ENCODE data around the gene ANK2.

The ANK2 gene

DNA sequence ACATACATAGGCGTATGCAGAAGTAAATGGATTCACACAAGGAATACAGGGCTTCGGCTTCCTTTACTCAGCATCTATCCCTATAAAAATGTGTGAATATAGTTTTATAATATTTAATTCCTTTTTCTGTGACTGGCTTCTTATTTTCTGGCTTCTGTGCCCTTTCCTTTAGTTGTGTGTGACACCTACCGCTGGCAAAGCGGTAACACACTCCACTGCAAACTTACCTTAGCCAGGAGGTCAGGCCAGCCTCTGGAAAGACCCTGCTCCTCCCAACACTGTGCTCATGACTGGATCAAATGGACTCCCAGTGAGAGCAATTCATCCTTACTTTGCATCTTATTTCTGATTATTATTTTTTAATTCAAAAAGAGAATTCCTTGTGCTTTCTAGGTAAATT lies 244.2 kb downstream of the ANK2 start:
- DNase-seq = no peak

- DNase-seq = no peak
Observed at GRCh38 chr4:113294908-113295307, 245.5 kb downstream of the ANK2 start.

DNA sequence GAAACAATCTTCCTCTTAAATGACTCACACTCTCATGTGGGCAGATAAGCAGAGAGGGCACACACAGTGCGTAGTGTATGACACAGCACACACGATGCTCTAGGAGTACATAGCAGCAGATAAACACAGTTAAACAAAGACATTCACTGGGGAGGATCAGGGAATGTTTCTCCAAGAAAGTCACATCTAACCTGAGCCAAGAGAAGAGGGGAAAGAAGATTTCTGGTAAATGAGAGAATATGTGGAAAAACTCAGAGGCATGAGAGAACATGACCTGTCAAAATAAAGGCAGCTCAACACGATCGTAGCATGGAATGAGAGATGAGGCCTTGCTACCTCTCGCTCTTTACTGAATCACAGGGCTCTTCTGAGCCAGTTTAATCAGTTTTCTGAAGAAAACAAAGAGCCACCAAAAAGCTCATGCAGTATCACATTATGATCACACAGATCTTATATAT lies 251.0 kb downstream of the ANK2 start:
- no peak for DNase-seq

GRCh38 chr4:113302051-113302450 lies 252.6 kb downstream of the ANK2 start:
- no peak for DNase-seq

DNA sequence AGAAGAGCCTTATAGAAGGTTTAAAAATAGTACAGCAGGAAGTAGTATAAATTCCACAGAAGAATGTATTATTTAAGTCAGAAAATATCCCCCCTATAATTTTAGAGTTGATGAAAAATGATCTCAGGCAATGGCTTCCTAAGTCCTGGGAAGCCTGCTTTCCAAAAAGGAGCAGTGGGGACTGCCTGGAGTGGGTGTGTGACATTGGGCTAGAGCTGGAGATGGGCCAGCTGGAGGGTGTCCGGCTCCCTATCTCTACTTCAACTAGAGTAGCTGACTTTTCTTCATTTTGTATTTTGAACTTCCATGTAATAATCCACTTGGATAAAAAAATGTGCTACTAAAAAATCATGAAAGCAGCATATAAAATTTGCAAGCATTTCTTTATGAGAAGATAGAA lies 253.9 kb downstream of the ANK2 start:
- no peak for DNase-seq

- DNase-seq = no peak
Observed at GRCh38 chr4:113311047-113311446, 261.6 kb downstream of the ANK2 start.

GRCh38 chr4:113312529-113312928 lies 263.1 kb downstream of the ANK2 start:
- no peak for DNase-seq

GRCh38 chr4:113314426-113314825 lies 265.0 kb downstream of the ANK2 start:
- no peak for DNase-seq

GRCh38 chr4:113316879-113317278 lies 267.4 kb downstream of the ANK2 start:
- peak; percentile 8 for DNase-seq

- no peak for DNase-seq
Observed at GRCh38 chr4:113317523-113317922, 268.1 kb downstream of the ANK2 start.

GRCh38 chr4:113322736-113323135 lies 273.3 kb downstream of the ANK2 start:
- DNase-seq = no peak

DNA sequence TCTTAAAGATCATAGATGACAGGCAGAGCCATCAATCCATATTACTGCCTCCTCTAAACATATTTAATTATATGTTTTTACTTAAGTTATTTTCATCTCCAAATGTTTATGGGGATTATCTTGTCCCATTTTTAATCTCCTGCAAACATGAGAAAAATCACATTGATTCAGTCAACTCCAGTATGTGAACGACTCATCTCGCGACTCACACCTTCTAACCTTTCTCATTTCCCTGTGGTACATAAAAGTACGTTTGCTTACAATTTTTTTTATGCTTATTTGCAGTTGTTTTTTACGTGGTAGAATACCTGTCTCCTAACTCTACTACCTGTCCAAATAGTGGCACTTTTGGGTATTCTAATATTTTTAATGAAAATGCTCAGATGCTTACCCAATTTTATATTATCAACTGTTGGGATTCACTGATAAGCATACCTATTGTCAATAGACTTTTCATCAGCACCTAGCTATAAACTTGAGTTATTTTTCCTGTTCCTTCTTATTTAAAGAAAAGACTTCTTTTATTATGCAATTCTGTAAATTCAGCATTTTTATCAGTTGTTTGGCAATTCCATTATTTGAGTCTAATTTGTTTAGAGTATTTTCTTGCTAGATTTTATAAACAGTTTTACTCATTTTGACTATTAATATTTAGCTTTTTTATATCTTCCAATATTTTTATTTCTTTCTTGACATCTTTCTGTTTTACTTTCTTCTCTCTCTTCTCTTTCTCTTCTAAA lies 276.6 kb downstream of the ANK2 start:
- DNase-seq = peak; percentile 12

GRCh38 chr4:113327494-113327893 lies 278.0 kb downstream of the ANK2 start:
- no peak for DNase-seq

GRCh38 chr4:113328514-113328913 lies 279.1 kb downstream of the ANK2 start:
- DNase-seq = peak; percentile 6

DNA sequence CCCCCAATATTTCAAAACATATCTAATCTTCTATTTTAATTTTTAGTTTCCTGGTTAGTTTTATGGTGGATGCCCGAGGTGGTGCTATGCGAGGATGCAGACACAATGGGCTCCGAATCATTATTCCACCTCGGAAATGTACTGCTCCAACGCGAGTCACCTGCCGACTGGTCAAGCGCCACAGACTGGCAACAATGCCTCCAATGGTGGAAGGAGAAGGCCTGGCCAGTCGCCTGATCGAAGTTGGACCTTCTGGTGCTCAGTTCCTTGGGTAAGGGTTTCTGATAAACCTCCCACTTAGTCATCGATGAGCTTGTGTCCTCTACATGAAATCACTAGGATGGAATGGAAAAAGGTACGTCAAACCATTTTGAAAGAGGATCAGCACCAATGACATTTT lies 280.7 kb downstream of the ANK2 start:
- DNase-seq = no peak

DNA sequence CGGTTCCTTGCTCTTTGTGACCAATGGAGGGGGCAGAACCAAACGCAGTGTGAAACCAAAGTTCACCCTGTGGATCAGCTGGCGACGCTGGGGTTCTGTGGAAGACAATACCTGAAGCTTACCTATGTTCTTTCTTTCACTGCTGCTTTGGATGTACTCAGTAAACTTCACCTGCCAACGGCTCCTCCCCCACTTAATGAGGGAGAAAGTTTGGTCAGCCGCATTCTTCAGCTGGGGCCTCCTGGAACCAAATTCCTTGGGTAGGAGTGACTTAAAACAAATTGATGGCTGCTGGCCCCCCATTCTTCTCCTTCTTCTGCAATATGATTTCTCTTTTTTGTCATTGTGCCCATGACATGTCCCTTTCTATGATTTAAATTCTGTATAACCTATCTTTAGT lies 282.4 kb downstream of the ANK2 start:
- DNase-seq = no peak

DNA sequence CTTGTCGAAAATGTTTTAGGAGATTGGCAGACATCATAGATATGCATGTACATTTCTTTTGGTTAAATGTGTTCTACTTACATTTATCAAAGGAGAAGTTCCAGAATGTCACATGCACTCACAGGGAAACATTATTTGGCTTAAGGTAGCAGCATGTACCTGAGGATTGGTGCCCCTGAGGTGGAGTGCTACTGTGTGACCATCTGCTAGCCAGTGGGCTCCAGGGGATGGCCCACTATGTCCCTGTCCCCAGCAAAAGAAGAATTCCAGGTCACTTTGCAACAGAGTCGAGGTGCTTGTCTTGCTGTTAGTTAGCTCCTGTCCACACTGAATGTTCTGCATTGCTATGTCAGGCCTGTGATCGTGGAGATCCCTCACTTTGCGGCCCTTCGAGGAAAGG lies 283.2 kb downstream of the ANK2 start:
- DNase-seq = no peak

- DNase-seq = no peak
Observed at GRCh38 chr4:113335746-113336145, 286.3 kb downstream of the ANK2 start.

DNA sequence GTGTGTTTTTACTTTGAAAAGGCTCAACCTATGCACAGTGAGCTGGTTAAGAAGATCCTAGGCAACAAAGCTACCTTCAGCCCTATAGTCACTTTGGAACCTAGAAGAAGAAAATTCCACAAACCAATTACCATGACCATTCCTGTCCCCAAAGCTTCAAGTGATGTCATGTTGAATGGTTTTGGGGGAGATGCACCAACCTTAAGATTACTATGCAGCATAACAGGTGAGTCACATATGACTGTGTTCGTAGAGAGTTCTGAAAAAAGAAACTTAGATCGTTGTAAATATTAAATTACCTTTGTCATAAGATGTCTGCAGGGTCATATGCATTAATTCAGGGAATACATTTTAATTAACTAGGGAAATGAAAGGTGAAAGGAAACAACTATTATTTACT lies 287.1 kb downstream of the ANK2 start:
- DNase-seq = no peak

DNA sequence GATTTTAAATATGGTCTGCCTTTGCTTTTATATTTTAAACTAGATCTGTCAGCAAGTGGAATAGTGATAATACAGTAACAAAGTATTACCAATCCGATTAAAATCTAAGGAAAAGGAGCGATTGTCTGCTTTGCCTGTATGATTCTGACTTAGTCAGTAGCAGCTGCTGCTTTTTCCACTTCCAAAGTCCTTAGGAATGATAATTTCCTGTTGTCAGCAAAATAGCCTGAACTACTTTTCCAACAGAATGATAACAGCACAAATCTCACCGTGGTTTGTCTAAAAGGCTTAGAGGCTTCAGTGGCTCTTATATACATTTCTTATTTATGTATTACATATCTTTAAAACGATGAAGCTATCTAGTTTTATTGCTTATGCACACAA lies 290.0 kb downstream of the ANK2 start:
- no peak for DNase-seq

DNA sequence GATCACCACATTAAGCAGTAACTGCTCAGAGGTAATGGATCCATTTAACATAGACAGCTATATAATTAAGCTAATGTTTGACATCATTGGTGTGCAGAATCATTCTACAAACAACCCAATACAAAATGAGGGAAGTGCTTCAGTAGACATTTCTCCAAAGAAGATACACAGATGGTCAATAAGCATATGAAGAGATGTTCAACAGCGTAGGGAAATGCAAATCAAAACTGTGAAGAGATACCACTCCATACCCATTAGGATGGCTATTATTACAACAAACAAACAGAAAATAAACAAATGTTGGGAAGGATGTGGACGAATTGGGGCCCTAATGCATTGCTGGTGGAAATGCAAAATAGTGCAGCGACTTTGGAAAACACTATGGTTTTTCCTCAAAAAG lies 294.6 kb downstream of the ANK2 start:
- DNase-seq = no peak

DNA sequence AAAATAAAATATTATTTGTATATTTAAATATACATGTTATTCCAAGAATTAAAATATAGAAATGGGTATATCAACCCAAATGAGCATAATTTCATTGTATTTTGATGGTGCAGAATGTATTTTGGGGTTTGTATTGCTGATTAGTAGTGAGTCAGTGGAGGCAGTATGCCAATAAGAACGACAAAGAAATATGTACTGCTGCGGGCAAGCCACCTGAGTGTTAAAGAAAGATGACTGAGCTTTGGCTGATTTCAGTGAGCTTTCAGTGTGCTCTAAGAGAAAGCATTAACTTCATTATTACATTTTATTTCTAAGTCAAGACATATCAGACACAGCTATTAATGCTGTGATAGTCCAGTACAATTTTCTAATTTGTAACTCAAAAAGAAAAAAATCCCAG lies 297.8 kb downstream of the ANK2 start:
- DNase-seq = no peak

DNA sequence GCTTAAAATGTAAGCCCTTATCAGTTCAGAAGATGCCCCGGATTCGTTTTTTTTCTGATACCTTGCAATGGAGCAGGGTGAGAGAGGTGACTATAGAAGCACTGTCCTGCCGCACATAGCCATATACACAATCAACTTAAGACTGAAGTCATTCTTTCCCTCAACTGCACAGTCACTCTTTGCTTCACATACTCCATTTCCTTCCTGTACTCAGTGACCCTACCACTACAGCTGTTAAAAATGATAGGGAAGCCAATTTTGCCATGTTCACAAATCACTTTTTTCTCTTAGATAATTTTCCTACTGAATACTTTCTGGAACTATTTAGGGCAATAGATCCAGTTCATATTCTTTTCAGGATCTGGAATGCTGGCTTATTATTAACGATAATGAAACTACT lies 300.0 kb downstream of the ANK2 start:
- no peak for DNase-seq

DNA sequence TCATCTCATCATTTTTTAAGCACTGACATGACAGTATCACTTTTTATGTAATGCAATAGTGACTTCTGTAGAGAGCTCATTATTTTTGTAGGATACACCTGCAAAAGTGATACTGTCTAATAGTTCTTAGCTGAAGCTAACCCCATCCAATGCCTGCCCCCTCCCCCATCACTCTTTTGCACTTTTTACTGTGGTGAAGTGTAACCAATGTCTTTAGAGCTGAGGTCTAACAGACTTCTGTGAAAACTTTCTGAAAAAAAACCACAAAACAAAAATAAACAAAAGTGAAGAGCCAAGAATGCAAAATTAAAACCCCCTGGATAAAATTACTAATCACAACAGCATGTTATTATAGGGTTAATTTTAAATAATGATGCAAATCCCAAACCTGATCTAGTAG lies 301.1 kb downstream of the ANK2 start:
- no peak for DNase-seq
